ENCODE results near the gene GPR3.
"Not testable (repeated sequence)": the region's sequence is repeated elsewhere in the genome, so short reads cannot be mapped to it uniquely, and the experiment has no call there.

- TF ChIP-seq CTCF (IDR thresholded peaks at IDR 0.05; ENCODE audit: insufficient read depth, low read depth, low read length); EZH2 (IDR thresholded peaks at IDR 0.05; ENCODE audit: insufficient read depth, low read length): not testable (repeated sequence)
Observed at GRCh38 chr1:27405598-27406361, 13.4 kb downstream of the GPR3 start.
